NT2/D1 (cell line): Measurements from ENCODE around the gene CACNA1C.

Experiments
- SUZ12 ChIP-seq: IDR thresholded peaks from 2 replicates; pipeline ENCODE4 v1.6.1; 2011; ENCODE audit not compliant: insufficient read length, insufficient read depth; ENCODE audit errors: extremely low read depth
- YY1 ChIP-seq: IDR thresholded peaks from 2 replicates; pipeline ENCODE4 v1.6.1; 2011; ENCODE audit not compliant: insufficient read length, insufficient read depth
- ZNF274 ChIP-seq: IDR thresholded peaks from 2 replicates; pipeline ENCODE4 v1.6.1; 2011; ENCODE audit warnings: mild to moderate bottlenecking, low read depth, low read length

- TF ChIP-seq SUZ12: no peak
- TF ChIP-seq ZNF274: no peak
- TF ChIP-seq YY1: no peak
Measured at GRCh38 chr12:2289525-2289924, 236.7 kb downstream of the CACNA1C start.
